M059J (cell line): ENCODE measurements around the gene BRAP. TPM values are rescaled to one million over a fixed set of nuclear protein-coding genes. Genes with fewer than 3 reads are reported as not detected.
A peak's percentile ranks its signal among the peaks of the same experiment; 100 is the strongest.
"Not testable (repeated sequence)": the region's sequence is repeated elsewhere in the genome, so short reads cannot be mapped to it uniquely, and the experiment has no call there.

ENCODE experiments used
- DNase-seq: peaks from one replicate; pipeline ENCODE4 v3.0.0-alpha.2; 2012; ENCODE audit warnings: low read depth
- total RNA-seq: library from RNA; depleted of rRNA; stranded (reverse); fragments of >200 nt; shearing (Covaris generic); gene quantifications from 2 replicates; pipeline ENCODE4 v1.2.3, GENCODE V29; 2014

Gene BRAP
- total RNA-seq, 1 experiment from 2014 or later: 18.6 TPM

DNA sequence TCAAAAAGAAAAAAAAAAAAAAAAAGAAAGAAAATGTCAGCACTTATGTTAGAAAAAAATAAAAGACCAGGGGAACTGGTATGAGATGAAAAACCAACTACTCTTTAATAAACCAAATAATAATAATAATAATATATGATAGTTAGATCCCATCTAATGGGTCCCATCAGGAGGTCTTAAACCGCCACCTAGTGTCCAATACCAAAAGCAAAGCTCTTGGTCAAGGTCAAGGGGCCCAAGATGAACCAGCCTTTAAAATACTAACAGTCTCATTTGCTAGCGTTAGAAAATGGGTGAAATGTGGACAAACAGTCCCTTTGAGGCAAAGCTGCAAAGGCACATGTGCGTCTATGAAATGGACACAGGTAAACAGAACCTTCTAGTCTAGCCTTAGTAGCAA, 12.3 kb downstream of the BRAP start:
- peak; percentile 33 for DNase-seq

DNA sequence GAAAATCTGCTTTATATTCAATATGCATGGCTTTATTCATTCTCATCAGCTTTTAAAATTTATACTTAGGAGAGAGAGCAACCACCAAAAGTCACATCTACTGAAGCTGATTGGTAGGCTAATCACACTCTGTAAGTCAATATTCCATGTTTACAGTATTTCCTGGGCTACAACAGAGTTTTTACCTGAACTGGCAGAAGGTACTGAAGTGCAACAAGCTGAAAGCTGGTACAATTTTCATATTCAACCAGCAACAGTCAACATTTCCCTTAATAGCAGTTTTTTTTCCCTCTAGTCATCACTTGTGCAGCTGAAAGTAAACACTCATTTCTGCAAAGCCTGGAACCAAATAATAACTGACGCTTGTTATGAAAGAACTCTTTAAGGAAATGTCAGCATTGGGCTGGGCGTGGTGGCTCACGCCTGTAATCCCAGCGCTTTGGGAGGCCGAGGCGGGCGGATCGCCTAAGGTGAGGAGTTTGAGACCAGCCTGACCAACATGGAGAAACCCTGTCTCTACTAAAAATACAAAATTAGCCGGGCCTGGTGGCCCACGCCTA, 12.9 kb downstream of the BRAP start:
- no peak for DNase-seq

DNA sequence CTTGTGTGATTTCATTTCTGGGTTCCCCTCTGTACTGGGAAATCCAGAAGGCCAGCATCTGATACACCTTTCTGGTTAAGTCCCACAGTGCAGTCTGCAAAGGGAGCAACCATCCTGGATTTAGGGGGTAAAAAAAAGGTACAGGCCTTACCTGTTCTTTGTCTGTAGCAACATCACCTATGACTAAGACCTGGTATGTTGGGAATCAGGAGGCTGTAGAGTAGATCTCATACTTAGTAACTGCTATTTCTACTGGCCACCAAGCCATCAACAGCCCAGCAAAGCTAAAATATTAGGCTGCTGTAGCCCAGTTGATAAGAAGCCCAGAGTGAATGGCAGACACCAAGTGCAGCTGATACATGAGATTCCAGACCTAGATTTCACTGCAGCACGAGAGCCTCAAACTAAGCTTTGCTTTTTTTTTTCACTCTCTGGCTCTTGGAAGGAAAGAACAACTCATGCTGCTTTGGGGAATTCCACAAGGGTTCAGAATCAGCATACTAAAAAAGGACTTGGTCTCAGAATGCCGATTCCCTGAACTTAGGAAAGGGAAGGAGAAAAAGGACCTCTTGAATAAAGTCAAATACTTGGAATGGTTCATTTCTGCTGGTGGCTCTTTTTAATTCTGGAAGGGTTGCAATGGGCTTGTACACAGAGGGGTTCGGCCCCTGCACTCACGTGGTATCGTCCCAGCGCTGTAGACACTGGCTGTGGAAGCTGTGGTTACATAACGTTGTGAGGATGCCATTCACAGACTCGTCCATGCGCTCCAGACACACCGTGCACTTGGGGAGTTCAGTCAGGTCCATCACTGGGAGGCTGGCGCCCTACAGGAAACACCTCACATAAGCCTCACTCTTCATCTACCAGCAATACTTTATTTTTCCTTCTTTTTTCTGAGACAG, 20.5 kb downstream of the BRAP start:
- DNase-seq: no peak

DNA sequence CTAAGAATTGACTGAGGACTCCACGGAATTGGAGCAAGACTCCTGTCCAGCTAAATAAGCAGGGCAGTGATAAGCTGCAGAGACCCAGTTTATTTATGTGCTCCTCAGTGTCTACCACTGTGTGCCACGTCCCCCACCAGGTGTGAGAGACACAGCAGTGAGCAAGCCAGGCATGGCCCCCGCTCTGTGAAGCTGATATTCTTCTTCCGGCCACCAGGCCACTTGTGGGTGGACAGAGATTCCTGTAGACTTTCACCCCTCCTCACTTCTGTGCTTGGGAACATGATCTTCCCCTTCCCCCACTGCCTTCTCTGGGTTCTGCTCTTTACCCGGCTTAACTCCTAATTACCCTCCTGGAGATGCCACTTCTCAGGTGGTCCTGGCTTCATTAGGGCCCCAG, 21.3 kb downstream of the BRAP start:
- no peak for DNase-seq

DNA sequence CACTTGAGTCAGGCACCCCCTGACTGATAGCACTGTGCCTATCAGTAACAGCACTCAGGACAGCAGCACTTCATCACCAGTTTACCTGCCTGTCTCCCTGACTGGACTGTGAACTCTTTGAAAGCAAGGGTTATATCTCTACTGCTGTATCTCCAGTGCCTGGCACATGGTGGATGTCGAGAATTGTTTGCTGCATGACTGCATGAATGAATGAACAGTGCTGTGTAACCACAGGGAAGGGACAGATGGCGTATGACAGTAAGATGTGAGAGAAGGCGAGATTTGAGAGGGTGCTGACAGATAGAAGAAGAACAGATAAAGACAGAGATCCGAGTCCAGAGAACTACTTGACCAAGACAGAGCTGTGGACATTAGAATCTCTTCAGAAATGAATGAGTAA, 29.7 kb downstream of the BRAP start:
- DNase-seq: no peak

DNA sequence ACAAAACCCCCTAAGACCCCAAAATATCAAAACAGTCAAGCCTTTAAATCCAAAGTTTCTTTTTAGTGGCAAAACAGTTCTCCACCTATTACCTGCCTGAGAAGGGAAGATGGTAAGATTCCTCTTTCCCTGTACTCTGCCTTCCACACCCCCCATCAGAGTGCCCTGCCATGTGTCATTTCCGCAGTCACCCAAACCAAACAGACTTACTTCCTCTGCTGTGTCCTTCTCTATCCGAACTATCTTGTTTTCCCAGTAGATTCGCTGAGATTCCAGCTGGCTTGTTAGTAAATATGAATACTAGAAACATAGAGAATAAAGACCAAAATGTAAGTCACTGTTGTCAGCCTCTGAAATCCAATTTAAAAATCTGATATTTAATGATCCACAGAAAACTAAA, 30.4 kb downstream of the BRAP start:
- no peak for DNase-seq

DNA sequence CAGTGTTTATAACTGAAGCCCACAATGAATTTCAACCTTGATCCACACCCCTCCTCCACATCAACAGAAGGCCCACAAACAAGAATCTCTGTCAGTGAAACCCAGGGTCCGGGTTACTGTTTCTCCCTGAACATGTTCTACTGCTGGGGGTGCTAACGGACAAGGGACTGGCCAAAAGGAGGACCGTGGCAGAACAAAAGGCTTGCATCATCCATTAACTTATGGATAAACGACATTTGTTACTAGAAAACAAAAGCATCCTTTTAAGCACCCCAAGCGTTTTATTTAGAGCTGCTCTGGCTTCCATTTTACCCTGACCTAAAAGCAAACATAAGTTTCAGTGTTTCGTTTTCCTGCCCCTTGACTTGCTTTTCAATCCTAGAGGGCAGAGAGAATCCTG, 32.2 kb downstream of the BRAP start:
- no peak for DNase-seq

DNA sequence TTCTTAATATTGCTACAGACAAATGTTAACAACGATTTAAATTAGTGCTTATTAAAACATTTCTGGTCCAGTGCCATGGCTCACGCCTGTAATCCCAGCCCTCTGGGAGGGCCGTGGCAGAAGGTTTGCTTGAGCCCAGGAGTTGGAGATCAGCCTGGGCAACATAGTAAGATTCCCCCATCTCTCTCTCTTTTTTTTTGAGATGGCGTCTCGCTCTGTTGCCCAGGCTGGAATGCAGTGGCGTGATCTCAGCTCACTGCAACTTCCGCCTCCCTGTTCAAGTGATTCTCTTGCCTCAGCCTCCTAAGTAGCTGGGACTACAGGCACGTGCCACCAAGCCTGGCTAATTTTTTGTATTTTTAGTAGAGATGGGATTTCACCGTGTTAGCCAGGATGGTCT, 33.2 kb downstream of the BRAP start:
- not testable (repeated sequence) for DNase-seq

DNA sequence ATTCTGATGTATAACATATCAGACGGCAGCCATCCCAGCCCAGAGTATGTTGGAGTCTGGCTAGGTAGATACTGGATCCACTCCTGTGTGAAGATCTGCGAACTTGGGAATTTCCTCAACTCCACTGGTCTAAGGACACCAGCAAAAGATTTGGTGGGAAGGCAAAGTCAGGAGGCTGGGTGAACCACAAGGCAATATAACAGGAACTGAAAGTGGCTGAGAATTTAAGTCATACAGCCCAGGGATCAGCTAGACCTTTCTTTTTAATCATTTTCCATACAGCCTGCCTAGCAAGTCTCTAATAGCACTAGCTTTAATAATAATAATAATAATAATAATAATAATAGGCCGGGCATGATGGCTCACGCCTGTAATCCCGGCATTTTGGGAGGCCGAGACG, 34.8 kb downstream of the BRAP start:
- DNase-seq: no peak

DNA sequence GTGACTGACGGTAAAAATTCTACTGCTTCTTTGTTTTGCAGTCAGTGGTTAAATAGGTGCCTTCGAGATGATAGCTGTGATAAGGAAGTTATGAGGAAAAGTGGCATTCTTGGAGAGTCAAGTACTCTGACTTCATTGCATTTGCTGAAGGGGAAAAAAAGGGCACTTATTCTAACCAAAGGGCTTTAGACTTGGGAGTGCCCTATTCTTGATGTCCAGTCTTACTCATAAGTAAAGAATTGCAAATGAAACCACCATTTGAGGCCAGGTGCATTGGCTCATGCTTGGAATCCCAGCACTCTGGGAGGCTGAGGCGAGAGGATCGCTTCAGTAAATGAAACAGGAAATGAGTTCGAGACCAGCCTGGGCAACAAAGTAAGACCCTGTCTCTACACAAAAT, 40.3 kb downstream of the BRAP start:
- peak; percentile 95 for DNase-seq

DNA sequence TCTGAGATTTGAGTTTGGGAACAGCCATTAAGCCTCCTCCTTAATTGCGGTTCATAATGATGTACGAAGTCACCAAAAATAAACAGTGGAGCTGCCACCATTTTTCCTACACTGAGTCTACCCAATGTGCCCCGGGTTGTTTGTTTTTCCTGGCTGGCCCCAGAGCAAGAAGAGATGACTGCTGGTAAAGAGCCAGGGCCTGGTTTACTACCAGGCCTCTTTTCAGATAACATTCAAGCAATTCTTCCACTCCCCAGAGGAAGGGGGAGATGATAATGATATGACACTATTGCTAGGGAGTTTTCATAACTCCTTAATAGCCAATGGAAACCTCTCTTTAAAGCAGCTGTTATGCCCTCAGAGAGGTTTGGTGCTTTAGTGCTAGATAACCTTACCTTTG, 42.3 kb downstream of the BRAP start:
- peak; percentile 72 for DNase-seq

DNA sequence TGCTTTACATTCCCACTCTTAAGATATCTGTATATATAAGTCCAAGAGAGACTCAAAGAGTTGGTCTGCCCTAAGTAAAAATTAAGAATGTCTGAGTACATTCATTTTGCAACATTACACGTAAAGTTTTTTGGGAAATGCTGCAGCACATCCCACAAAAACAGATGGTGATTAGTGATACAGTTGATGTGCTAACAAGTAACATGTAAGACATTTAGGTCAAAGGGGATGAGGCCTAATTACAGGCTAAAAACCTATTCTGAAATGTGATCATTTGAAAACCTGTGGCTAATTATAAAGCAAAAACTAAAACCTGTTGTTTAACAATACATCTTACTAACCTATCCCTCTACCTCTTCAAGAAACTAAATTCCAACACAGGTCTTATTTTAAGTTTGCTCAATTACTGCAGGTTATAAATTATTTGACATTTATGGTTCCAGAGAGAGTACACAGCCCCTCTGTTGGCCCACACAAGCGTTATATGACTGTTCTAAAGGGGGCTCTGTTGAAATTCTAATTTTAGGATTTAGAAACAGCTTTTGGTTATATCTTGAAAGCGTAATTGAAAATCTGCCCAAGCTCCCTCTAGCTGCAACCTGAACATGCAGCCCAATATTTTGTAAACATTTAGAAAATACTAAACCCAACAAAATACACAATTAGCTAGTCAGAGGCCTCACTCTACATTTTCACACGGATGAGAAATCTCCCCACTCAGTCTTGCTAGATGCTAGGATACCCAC, 42.9 kb downstream of the BRAP start:
- no peak for DNase-seq

DNA sequence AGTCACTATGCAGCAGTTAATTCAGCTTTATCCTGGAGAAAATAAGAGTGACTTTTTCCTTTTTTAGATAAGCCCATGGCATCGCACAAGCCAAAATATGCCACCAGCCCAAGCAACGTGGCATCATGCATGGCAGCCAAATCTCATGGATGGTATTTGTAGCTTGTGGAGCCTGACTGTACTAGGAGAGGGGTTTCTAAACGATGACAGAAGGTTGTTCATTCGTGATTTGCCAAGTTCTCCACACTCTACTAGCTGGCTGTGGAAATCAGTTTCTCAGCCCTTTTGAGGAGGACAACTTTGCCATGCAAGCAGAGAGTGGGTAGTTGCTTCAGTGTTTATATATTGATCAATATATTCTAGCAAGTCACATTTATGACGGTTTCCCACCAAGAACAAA, 45.2 kb downstream of the BRAP start:
- DNase-seq: no peak

DNA sequence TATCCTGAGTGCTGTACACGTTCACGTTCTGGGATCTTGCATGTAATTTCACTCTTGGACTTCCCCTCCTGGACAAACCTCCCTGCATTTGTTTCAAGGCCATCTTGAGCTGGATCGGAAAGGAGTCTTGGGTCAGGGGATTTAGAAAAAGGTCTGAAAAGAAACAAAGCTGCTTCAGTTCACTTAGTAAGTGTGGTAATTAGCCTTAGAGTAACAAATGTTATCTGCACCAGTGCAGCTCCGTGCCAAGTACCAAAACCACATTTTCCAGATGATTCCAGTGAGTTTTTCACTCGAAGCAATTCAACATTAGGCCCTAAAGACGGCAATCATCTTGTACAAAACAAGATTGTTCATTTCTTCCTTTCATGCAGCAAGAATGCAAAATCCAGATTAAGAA, 47.2 kb downstream of the BRAP start:
- no peak for DNase-seq

DNA sequence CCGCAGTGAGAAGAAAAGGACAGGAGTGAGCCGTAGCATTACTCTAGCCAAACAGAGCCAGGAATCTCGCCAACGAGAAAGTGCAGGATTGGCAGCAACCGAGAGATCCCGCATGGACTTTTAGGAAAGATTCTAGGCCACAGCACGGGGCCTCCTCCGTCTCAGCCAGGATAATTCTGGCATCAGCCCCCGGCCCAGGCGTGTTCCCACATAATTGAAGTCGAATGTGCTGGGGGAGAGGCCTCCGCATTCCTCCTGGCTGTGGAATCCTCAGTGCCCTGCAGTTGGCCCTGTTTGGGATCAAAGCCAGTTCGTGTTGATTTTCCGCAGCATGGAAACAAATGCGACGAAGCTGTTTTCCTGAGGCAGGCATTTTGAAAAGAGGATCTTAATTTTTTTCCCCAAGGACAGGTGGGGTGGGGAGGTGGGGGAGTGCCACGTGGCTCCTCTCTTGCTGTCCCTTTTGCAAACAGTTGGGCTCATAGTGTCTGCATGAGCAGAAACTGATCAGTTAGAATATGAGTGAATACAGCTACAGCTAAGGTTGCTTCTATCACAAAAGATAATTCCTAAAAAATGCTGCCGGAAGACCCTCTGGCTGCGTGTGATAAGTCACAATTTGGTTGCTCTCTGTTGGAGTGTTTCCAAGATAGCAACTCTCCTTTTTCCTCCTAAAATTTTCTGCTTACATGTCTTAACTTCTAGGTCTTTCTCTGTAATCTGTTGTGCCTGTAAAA, 49.4 kb downstream of the BRAP start:
- no peak for DNase-seq

DNA sequence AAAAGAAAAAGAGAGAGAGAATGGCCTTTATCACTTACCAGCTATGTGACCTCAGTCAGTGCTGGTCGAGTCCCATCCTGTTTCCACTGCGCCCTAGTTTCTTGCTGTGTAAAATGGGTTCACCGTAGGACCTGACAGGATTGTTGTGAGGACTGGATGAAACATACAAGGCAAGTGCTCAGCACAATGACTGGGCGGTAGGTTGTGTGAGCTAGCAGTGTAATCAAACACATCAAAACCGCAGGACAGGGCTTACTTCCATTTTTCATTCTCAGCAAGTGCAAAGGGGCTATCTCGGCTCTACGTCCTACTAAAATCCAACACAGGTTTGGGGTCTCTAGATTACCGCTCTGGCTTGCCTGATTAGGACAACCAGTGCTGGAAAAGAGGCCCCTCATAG, 50.2 kb downstream of the BRAP start:
- DNase-seq: no peak

DNA sequence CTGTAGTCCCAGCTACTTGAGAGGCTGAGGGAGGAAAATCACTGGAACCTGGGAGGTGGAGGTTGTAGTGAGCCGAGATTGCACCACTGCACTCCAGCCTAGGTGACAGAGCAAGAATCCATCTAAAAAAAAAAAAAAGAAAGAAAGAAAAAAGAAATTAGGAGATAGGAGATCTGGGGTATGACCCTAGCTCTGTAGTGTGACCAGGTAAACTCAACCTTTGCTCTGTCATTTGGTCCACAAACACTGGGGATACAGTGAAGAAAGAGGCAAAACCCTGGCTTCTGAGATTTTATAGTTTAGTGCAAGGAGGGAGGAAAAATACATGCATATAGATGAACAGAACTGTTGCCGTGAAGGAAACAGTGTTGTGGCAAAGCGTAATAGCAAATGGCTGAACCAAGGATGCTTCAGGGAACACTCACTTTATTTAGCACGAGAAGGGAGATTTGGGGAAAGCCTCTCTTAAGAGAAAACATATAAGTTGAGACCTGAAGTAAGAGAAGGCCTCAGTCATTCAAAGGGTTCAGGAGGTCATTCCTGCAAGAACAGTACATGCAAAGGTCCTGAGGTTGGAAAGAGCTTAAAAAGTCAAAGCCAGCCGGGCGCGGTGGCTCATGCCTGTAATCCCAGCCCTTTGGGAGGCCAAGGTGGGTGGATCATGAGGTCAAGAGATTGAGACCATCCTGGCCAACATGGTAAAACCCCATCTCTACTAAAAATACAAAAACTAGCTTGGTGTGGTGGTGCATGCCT, 57.1 kb downstream of the BRAP start:
- no peak for DNase-seq

DNA sequence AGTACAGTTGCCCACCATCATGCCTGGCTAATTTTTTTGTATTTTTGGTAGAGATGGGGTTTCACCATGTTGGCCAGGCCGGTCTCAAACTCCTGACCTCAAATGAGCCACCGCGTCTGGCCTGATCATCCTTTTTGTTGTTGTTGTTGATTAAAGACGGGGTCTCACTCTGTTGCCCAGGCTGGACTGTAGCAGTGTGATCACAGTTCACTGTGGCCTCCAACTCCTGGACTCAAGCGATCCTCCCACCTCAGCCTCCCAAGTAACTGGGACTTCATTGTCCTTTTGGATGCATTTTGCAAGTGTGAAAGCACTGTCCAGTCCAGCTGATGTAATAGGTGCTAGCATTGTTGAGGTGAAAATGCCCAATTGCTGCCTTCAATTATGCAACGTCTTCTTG, 59.5 kb downstream of the BRAP start:
- DNase-seq: no peak

DNA sequence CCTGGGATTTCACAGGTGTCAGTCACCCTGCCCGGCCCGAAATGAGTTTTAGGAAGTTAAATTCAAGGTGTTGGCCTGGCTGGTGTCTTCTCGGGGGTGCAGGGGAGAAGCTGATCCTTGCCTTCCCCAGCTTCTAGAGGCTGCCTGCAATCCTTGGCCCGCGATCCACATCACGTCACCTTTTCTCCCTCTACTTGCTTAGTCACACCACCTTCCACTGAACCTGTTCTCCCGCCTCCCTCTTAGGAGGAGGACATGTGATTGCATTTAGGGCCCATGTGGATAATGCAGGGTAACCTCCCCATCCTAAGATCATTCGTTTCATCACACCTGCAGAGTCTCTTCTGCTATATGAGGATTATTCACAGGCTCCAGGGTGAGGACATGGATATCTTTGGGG, 61.2 kb downstream of the BRAP start:
- no peak for DNase-seq

DNA sequence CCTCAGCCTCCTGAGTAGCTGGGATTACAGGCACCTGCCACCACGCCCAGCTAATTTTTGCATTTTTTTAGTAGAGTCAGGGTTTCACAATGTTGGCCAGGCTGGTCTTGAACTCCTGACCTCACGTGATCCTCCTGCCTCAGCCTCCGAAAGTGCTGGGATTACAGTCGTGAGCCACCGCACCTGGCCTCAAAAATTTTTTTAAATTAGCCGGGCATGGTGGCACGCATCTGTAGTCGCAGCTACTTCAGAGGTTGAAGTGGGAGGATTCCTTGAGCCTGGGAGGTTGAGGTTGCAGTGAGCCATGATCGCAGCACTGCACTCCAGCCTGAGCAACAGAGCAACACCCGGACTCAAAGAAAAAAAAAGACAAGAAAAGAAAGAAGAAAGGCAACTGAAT, 67.9 kb downstream of the BRAP start:
- DNase-seq: not testable (repeated sequence)

DNA sequence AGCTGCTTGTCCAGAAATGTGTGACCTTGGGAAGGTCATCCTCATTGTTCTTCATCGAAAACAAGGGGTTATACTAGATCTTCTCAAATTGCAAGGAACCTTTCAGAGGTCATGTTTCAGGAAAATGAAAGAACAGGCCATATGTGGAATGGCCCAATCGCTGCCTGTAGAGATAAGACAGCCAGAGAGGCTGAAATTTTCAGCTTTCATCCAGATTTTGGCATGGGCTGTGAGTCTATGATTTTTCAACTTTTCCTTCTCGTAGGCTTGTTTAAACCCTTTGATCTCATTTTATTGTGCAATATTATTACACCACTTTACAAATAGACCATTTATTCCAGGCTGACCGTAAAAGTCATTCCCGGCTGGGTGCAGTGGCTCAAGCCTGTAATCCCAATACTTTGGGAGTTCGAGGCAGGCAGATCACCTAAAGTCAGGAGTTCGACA, 69.6 kb downstream of the BRAP start:
- DNase-seq: no peak
